Hepatocyte (in vitro differentiated cells): ENCODE results near the gene PACS1.

Experiments used
- EZH2 ChIP-seq: fragments of 200-600 bp; sonication (generic); IDR thresholded peaks from 2 replicates; pipeline ENCODE4 v1.6.1; 2016; ENCODE audit warnings: antibody characterized with exemption, mild to moderate bottlenecking, borderline replicate concordance
- TF ChIP-seq, protein P1 (sequence below): fragments of 200-600 bp; sonication (generic); IDR thresholded peaks from 2 replicates; pipeline ENCODE4 v1.5.1; 2016; ENCODE audit warnings: antibody characterized with exemption, mild to moderate bottlenecking; ENCODE audit not compliant: poor library complexity

DNA sequence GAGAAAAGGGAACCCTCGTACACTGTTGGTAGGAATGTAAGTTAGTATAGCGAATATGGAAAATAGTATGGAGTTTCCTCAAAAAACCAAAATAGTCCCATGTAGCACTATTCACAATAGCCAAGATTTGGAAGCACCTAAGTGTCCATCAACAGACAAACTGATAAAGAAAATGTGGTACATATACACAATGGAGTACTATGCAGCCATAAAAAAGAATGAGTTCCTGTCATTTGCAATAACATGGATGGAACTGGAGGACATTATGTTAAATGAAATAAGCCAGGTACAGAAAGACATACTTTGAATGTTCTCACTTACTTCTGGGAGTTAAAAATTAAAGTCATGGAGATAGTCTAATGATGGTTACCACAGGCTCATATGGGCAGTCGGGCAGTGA lies 134.3 kb downstream of the PACS1 start:
- TF ChIP-seq, protein P1, sequence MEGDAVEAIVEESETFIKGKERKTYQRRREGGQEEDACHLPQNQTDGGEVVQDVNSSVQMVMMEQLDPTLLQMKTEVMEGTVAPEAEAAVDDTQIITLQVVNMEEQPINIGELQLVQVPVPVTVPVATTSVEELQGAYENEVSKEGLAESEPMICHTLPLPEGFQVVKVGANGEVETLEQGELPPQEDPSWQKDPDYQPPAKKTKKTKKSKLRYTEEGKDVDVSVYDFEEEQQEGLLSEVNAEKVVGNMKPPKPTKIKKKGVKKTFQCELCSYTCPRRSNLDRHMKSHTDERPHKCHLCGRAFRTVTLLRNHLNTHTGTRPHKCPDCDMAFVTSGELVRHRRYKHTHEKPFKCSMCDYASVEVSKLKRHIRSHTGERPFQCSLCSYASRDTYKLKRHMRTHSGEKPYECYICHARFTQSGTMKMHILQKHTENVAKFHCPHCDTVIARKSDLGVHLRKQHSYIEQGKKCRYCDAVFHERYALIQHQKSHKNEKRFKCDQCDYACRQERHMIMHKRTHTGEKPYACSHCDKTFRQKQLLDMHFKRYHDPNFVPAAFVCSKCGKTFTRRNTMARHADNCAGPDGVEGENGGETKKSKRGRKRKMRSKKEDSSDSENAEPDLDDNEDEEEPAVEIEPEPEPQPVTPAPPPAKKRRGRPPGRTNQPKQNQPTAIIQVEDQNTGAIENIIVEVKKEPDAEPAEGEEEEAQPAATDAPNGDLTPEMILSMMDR, result no peak
- TF ChIP-seq EZH2, result no peak
